HUES64 (cell line): ENCODE data around the gene VRTN.
A peak's percentile ranks its signal among the peaks of the same experiment; 100 is the strongest.

Source experiments
- H3K27ac ChIP-seq: 2 replicates; pipeline ENCODE4 v1.7.0; 2013; ENCODE audit warnings: low read depth, low read length, inconsistent platforms
- H3K27me3 ChIP-seq: 2 replicates; pipeline ENCODE4 v1.6.1; 2013; ENCODE audit warnings: mild to moderate bottlenecking, low read length; ENCODE audit not compliant: insufficient read depth
- H3K36me3 ChIP-seq: 2 replicates; pipeline ENCODE4 v1.6.1; 2013; ENCODE audit warnings: mild to moderate bottlenecking, low read length; ENCODE audit not compliant: insufficient read depth
- H3K4me1 ChIP-seq: 2 replicates; pipeline ENCODE4 v1.6.1; 2013; ENCODE audit warnings: mild to moderate bottlenecking, low read length, moderate library complexity; ENCODE audit not compliant: insufficient read depth
- H3K4me3 ChIP-seq: 2 replicates; pipeline ENCODE4 v1.5.1; 2013; ENCODE audit warnings: mild to moderate bottlenecking, low read length, moderate library complexity
- H3K9ac ChIP-seq: 2 replicates; pipeline ENCODE4 v1.6.1; 2013; ENCODE audit warnings: mild to moderate bottlenecking, low read depth, low read length
- H3K9me3 ChIP-seq: 2 replicates; pipeline ENCODE4 v1.6.1; 2013; ENCODE audit warnings: low read depth, low read length; ENCODE audit not compliant: insufficient read depth
- WGBS: fragments of 150-250, 120-280 bp; methylation state at CpG from one replicate; pipeline ENCODE4 v1.1.7; 2013; ENCODE audit warnings: missing lambda C conversion rate; 5-methylcytosine and 5-hydroxymethylcytosine counted together

The VRTN gene

GRCh38 chr14:74400031-74400685 is 51.9 kb downstream of the VRTN start:
- H3K36me3 ChIP-seq: no peaks in the 10 kb centered on the region
- peaks cover 23% of the 10 kb centered on the region for H3K4me1 ChIP-seq
- no peaks in the 10 kb centered on the region for H3K9me3 ChIP-seq
- 68% methylated on average over 13 of the region's 13 CpGs for WGBS
- H3K9ac ChIP-seq: no peak overlapping the region
- no peak overlapping the region for H3K4me3 ChIP-seq
- no peak overlapping the region for H3K27ac ChIP-seq
- H3K27me3 ChIP-seq: no peaks in the 10 kb centered on the region

GRCh38 chr14:74400919-74401503 is 52.7 kb downstream of the VRTN start:
- Histone ChIP-seq H3K36me3 (no peaks in the 10 kb centered on the region), H3K9me3 (no peaks in the 10 kb centered on the region), H3K27me3 (no peaks in the 10 kb centered on the region), H3K27ac (no peak overlapping the region; the same call in 1 of the 2 replicates), H3K9ac (no peak overlapping the region), H3K4me3 (no peak overlapping the region; the same call in 1 of the 2 replicates), H3K4me1 (peaks cover 23% of the 10 kb centered on the region)
- 47% methylated on average over 8 of the region's 8 CpGs for WGBS

DNA sequence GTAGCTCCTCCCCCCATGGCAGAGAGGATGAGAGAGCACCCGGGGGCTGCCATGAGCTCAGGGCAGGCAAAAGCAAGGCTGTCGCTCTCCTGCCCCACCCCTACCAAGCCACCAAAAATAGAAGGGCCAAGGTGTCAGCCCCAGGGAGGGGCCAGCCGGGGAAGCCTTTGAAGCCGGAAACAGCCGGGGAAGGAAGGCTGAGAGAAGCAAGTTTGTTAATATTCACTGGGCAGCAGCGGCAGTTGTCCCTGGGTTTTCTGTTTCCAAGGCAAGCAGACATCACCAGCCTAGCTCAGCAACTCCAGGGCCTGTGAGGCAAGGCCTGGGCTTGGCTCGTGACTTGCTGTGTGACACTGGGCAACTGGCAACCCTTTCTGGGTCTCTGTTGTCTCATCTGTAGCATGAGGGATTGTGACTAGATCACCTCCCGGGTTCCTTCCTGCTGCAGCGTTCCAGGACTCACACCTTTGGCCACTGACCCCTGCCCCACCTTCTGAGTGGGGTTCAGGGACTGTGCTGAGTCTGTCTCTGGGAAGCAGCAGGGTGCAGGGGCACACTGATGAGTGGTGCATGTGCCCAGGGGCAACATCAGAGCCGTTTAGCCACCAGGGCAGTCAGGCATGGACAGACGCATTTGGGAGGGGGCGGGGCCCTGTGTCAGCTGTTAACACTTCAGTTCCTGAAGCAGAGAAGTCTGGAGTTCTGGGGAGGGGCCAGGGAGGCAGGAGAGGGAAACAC is 53.4 kb downstream of the VRTN start:
- no peak overlapping the region; the same call in 1 of the 2 replicates for H3K27ac ChIP-seq
- H3K27me3 ChIP-seq: no peaks in the 10 kb centered on the region
- no peaks in the 10 kb centered on the region for H3K9me3 ChIP-seq
- WGBS: 13% methylated on average over 12 of the region's 12 CpGs
- no peak overlapping the region for H3K9ac ChIP-seq
- H3K4me1 ChIP-seq: peaks cover 23% of the 10 kb centered on the region
- H3K36me3 ChIP-seq: no peaks in the 10 kb centered on the region
- H3K4me3 ChIP-seq: peak overlapping the region; percentile 4; the same call in 1 of the 2 replicates

- Histone ChIP-seq H3K4me1 (peaks cover 23% of the 10 kb centered on the region), H3K9ac (no peak overlapping the region), H3K4me3 (no peak overlapping the region), H3K36me3 (no peaks in the 10 kb centered on the region), H3K27ac (no peak overlapping the region), H3K27me3 (no peaks in the 10 kb centered on the region), H3K9me3 (no peaks in the 10 kb centered on the region)
- WGBS: 75% methylated on average over 10 of the region's 10 CpGs
Observed at GRCh38 chr14:74402401-74403251, 54.4 kb downstream of the VRTN start.

GRCh38 chr14:74403619-74404417 is 55.5 kb downstream of the VRTN start:
- Histone ChIP-seq H3K4me3 (no peak overlapping the region), H3K4me1 (peaks cover 23% of the 10 kb centered on the region), H3K27ac (no peak overlapping the region), H3K9me3 (no peaks in the 10 kb centered on the region), H3K36me3 (no peaks in the 10 kb centered on the region), H3K9ac (no peak overlapping the region), H3K27me3 (no peaks in the 10 kb centered on the region)
- 97% methylated on average over 12 of the region's 12 CpGs for WGBS

- WGBS: 85% methylated on average over 7 of the region's 7 CpGs
- Histone ChIP-seq H3K4me3 (no peak overlapping the region), H3K9ac (no peak overlapping the region), H3K27me3 (no peaks in the 10 kb centered on the region), H3K36me3 (no peaks in the 10 kb centered on the region), H3K9me3 (no peaks in the 10 kb centered on the region), H3K27ac (no peak overlapping the region), H3K4me1 (peaks cover 23% of the 10 kb centered on the region)
Observed at GRCh38 chr14:74404435-74404834, 56.2 kb downstream of the VRTN start.

DNA sequence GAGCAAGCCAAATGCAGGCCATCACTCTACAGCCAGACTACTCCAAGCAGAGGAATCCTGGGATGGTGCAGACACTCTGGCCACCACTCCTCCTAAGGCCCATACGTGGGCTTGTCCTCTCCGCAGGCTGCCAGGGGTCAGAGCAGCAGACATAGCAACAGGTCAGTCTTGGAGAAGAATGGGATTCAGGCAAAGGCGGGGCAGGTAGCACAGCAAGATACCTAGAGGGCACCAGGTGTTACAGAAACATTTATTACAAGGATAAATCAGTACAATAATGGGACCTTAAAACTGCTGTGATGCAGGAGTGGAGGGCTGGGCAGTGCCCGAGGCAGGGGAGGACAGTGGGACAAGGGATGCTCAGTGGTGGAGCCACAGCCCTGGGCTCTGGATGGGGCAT is 57.4 kb downstream of the VRTN start:
- H3K27ac ChIP-seq: no peak overlapping the region
- 91% methylated on average over 4 of the region's 4 CpGs for WGBS
- no peak overlapping the region for H3K9ac ChIP-seq
- no peaks in the 10 kb centered on the region for H3K36me3 ChIP-seq
- no peaks in the 10 kb centered on the region for H3K9me3 ChIP-seq
- no peak overlapping the region for H3K4me3 ChIP-seq
- H3K27me3 ChIP-seq: no peaks in the 10 kb centered on the region
- peaks cover 20% of the 10 kb centered on the region for H3K4me1 ChIP-seq

GRCh38 chr14:74407021-74407800 is 58.9 kb downstream of the VRTN start:
- H3K27me3 ChIP-seq: no peaks in the 10 kb centered on the region
- H3K27ac ChIP-seq: no peak overlapping the region
- peaks cover 8% of the 10 kb centered on the region; the same call in 1 of the 2 replicates for H3K4me1 ChIP-seq
- H3K9ac ChIP-seq: no peak overlapping the region
- no peaks in the 10 kb centered on the region for H3K36me3 ChIP-seq
- H3K4me3 ChIP-seq: no peak overlapping the region
- whole genome bisulfite sequencing: 92% methylated on average over 17 of the region's 17 CpGs
- H3K9me3 ChIP-seq: no peaks in the 10 kb centered on the region

DNA sequence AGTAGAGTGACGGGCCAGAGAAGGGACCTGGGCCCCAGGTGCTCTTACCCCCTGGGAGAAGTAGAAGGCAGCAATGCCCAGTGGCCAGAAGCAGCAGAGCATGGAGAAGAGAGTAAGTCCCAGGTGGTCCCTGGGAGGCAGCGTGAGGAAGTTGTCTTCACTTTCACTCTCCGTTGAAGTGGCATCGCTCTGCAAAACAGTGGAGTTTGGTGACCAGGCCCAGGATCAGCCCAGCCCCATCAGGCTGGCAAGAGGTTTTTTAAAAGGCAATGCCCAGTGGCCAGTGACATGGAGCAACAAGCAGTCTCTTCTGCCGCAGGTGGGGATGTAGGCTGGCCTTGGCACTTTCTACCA is 59.5 kb downstream of the VRTN start:
- Histone ChIP-seq H3K36me3 (no peaks in the 10 kb centered on the region), H3K4me1 (peaks cover 2% of the 10 kb centered on the region; the same call in 1 of the 2 replicates), H3K4me3 (no peak overlapping the region), H3K27me3 (no peaks in the 10 kb centered on the region), H3K9ac (no peak overlapping the region), H3K27ac (no peak overlapping the region), H3K9me3 (no peaks in the 10 kb centered on the region)
- WGBS: 90% methylated on average over 5 of the region's 5 CpGs

DNA sequence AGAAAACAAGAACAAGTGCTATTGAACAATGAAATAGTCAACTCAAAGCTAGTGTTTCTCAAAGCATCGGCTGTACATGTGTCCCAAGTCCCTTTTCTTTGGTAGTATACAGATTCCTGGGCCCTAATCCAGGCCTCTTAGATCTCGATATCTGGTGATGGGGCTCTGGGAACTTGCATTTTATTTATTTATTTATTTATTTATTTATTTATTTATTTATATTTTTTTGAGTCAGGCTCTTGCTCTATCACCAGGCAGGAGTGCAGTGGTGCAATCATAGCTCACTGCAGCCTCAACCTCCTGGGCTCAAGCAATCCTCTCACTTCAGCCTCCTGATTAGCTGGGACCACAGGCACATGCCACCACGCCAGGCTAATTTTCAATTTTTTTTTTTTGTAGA is 60.6 kb downstream of the VRTN start:
- Histone ChIP-seq H3K4me1 (peaks cover 8% of the 10 kb centered on the region), H3K4me3 (no peak overlapping the region), H3K36me3 (no peaks in the 10 kb centered on the region), H3K27ac (no peak overlapping the region), H3K9me3 (no peaks in the 10 kb centered on the region), H3K9ac (no peak overlapping the region), H3K27me3 (no peaks in the 10 kb centered on the region)
- 94% methylated on average over 2 of the region's 3 CpGs for WGBS
